ENCODE measurements around the gene OR1L1. TPM values are rescaled to one million over a fixed set of nuclear protein-coding genes. Genes with fewer than 3 reads are reported as not detected.

OR1L1 gene
- total and polyA plus RNA-seq, 2 of the 8 experiments (the other 6 are each of a cell fraction or from before 2014, with no cell fraction given), result not detected

DNA sequence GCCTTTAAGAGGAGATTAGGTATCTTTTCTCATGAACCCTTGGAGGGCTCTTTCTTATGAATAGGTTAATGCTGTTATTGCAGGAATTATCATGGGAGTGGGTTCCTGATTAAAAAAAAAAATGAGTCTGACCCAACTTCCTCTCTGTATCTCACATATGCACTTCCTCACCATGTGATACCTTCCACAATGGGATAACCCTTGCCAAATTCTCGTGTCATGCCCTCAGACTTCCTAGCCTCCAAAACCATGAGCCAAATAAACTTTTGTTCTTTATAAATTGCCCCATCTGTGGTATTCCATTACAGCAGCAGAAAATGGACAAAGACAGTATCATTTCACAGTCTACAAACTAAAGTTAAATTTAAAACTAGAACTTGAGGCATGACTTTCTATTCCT, 5.1 kb upstream of the OR1L1 start:
- Histone ChIP-seq H3K4me1 (replicated peaks in 1 of 4; ENCODE audit: control insufficient read depth in 3 of 4, insufficient read depth in 4 of 4, low read length in 3 of 4) (no peaks in the 10 kb centered on the region), H3K4me2 (ENCODE audit: insufficient read depth in 1 of 2, low read depth in 2 of 2, low read length in 2 of 2) (no peak overlapping the region), H4K91ac (replicated peaks; ENCODE audit: insufficient read length, low read length) (no peak overlapping the region), H2BK20ac (ENCODE audit: low read length) (no peak overlapping the region), H3K79me1 (ENCODE audit: low read depth, low read length) (no peaks in the 10 kb centered on the region), H2BK5ac (ENCODE audit: low read depth, low read length) (no peak overlapping the region), H3K4me3 (ENCODE audit: extremely low read depth in 1 of 4, insufficient read depth in 2 of 4, low read depth in 3 of 4, low read length in 4 of 4) (no peak overlapping the region), H3K27ac (ENCODE audit: low read depth, low read length) (no peak overlapping the region), H3K4ac (replicated peaks; ENCODE audit: insufficient read length, low read depth, low read length) (no peak overlapping the region), H2BK12ac (ENCODE audit: low read depth, low read length) (no peak overlapping the region), H4K20me1 (replicated peaks in 1 of 2; ENCODE audit: control insufficient read depth in 1 of 2, insufficient read depth in 2 of 2, low read length in 2 of 2) (no peaks in the 10 kb centered on the region), H3K9me3 (ENCODE audit: insufficient read depth in 2 of 2, low read depth in 1 of 2, low read length in 1 of 2) (peaks cover 54 to 58% of the 10 kb centered on the region in 2 experiments), H2BK120ac (replicated peaks; ENCODE audit: low read depth, low read length) (no peak overlapping the region), H3K79me2 (ENCODE audit: control insufficient read depth in 1 of 2, insufficient read depth in 2 of 2, low read length in 2 of 2) (no peaks in the 10 kb centered on the region), H3K36me3 (ENCODE audit: control insufficient read depth in 2 of 4, insufficient read depth in 4 of 4, low read length in 3 of 4) (no peaks in the 10 kb centered on the region), H4K5ac (ENCODE audit: insufficient read length, low read depth, low read length) (no peak overlapping the region), H3K18ac (ENCODE audit: extremely low read depth, low read length) (no peak overlapping the region), H3K23ac (ENCODE audit: insufficient read length) (no peak overlapping the region), H3K56ac (replicated peaks; ENCODE audit: insufficient read length, low read depth, low read length) (no peak overlapping the region), H2AFZ (ENCODE audit: low read length) (no peak overlapping the region), H3K27me3 (replicated peaks in 1 of 4; ENCODE audit: control insufficient read depth in 3 of 4, extremely low read depth in 1 of 4, insufficient read depth in 3 of 4, low read length in 3 of 4) (no peaks in the 10 kb centered on the region), H4K8ac (ENCODE audit: extremely low read depth, insufficient read depth, low read length) (no peak overlapping the region), H3K9ac (replicated peaks in 1 of 4; ENCODE audit: extremely low read depth in 1 of 4, low read depth in 3 of 4, low read length in 3 of 4) (no peak overlapping the region), H2BK15ac (ENCODE audit: low read length) (no peak overlapping the region), H3K14ac (ENCODE audit: insufficient read length) (no peak overlapping the region), H3K23me2 (ENCODE audit: low read depth, low read length) (no peaks in the 10 kb centered on the region), H2AK5ac (ENCODE audit: low read depth, low read length) (no peak overlapping the region)
- POLR2A ChIA-PET (ENCODE audit: partially characterized antibody), result no interaction called here
- CTCF ChIA-PET (ENCODE audit: partially characterized antibody), result no interaction called here
- DNase-seq (ENCODE audit: low read depth in 1 of 2, low spot score in 2 of 2) (no peak), FAIRE-seq (no peak)
- 73% methylated on average over 1 of the region's 1 CpG; no CpG with 5 or more reads in 1 of the 2 experiments for WGBS, 2 experiments (ENCODE audit: extremely low coverage in 1 of 2, insufficient coverage in 1 of 2, insufficient read length in 1 of 2, insufficient replicate concordance in 2 of 2, low coverage in 1 of 2, low lambda C conversion rate in 2 of 2, missing lambda C conversion rate in 1 of 2)
- no peak for TF ChIP-seq RAD21 (IDR thresholded peaks at IDR 0.05 in 1 of 2, conservative IDR thresholded peaks at IDR 0.05 in 1 of 2; ENCODE audit: low read depth in 2 of 2, low read length in 2 of 2)
- TF ChIP-seq NRF1 (IDR thresholded peaks at IDR 0.05; ENCODE audit: low read depth, low read length), result no peak
- TF ChIP-seq HDAC2 (IDR thresholded peaks at IDR 0.05; ENCODE audit: borderline replicate concordance in 1 of 2, low read depth in 2 of 2, low read length in 2 of 2), result no peak
- TF ChIP-seq, protein P1, sequence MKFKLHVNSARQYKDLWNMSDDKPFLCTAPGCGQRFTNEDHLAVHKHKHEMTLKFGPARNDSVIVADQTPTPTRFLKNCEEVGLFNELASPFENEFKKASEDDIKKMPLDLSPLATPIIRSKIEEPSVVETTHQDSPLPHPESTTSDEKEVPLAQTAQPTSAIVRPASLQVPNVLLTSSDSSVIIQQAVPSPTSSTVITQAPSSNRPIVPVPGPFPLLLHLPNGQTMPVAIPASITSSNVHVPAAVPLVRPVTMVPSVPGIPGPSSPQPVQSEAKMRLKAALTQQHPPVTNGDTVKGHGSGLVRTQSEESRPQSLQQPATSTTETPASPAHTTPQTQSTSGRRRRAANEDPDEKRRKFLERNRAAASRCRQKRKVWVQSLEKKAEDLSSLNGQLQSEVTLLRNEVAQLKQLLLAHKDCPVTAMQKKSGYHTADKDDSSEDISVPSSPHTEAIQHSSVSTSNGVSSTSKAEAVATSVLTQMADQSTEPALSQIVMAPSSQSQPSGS (IDR thresholded peaks at IDR 0.05; ENCODE audit: low read length), result no peak
- TF ChIP-seq SP4 (IDR thresholded peaks at IDR 0.05; ENCODE audit: low read length), result no peak
- TF ChIP-seq SUZ12 (IDR thresholded peaks at IDR 0.05; ENCODE audit: low read length), result no peak
- TF ChIP-seq RFX5 (IDR thresholded peaks at IDR 0.05; ENCODE audit: borderline replicate concordance, low read depth, low read length), result no peak
- TF ChIP-seq CHD1 (IDR thresholded peaks at IDR 0.05; ENCODE audit: low read depth, low read length), result no peak

Measured in H1 (cell line).